GM12801 (cell line): ENCODE results near the gene IL6R.

ENCODE experiments used
- CTCF ChIP-seq: IDR thresholded peaks from one replicate; pipeline ENCODE4 v1.5.1; 2011; ENCODE audit warnings: control low read depth; ENCODE audit not compliant: insufficient read length; ENCODE audit errors: extremely low read depth

IL6R gene

GRCh38 chr1:154433161-154433764, 28.1 kb downstream of the IL6R start:
- no peak for TF ChIP-seq CTCF

- TF ChIP-seq CTCF, result no peak
Observed at GRCh38 chr1:154434346-154435085, 29.4 kb downstream of the IL6R start.

- no peak for TF ChIP-seq CTCF
Observed at GRCh38 chr1:154435599-154436200, 30.6 kb downstream of the IL6R start.

GRCh38 chr1:154436433-154436832, 31.3 kb downstream of the IL6R start:
- TF ChIP-seq CTCF, result no peak

- no peak for TF ChIP-seq CTCF
Observed at GRCh38 chr1:154440036-154440804, 35.1 kb downstream of the IL6R start.

- TF ChIP-seq CTCF, result no peak
Observed at GRCh38 chr1:154441241-154441888, 36.2 kb downstream of the IL6R start.
